GM21515 (cell line): ENCODE data around the gene PRLH.
A peak's percentile ranks its signal among the peaks of the same experiment; 100 is the strongest.

Experiments
- ATAC-seq: cut with Tn5 transposase; IDR thresholded peaks from one replicate; pipeline ENCODE4 v1.9.1; 2021; ENCODE audit not compliant: unreplicated experiment

Gene PRLH, protein sequence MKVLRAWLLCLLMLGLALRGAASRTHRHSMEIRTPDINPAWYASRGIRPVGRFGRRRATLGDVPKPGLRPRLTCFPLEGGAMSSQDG

DNA sequence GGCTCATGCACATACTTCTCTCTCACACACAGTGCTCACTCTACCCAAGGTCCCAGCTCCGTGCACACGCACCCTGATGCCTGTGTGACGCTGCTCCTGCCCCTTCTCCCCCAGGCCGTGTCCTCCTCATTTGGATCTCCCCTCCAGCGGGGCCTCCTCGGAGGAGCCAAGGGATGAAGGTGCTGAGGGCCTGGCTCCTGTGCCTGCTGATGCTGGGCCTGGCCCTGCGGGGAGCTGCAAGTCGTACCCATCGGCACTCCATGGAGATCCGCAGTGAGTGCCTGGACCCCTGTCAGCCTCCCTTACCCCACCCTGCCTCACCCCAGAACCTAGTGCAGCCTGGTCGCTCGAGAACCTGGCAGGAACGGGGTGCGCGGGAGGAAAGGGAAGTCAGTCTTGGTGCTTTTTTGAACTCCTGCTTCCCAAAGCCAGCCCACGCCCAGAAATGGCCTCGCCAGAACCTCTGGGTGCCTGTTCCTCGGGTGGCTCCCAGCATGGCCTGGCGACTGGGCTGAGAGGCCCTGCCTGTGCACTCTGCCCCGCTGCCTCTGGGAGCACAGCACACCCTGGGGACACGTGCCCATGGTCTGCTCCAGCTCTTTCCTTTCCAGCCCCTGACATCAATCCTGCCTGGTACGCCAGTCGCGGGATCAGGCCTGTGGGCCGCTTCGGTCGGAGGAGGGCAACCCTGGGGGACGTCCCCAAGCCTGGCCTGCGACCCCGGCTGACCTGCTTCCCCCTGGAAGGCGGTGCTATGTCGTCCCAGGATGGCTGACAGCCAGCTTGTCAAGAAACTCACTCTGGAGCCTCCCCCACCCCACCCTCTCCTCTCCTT is at the start of gene PRLH:
PRLH (plus strand) TSS at position 174 of the 835 bp plus-strand sequence; CDS start at position 174, 0 bp downstream.
- no peak for ATAC-seq

DNA sequence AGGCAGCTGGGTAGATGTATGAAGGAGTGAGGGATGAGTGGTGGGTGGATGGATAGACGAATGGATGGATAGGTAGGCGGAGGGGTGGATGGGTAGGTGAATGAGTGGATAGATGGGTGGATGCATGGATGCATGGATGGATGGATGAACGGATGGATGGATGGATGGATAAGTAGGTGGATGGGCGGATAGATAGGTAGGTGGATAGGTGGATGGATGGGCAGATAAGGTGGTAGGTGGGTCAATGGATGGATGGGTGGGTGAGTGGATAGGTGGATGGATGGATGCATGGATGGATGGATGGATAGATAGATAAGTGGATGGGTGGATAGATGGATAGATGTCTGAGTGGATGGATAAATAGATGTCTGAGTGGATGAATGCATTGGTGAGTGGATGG is 49.2 kb upstream of the PRLH start:
- ATAC-seq = no peak

DNA sequence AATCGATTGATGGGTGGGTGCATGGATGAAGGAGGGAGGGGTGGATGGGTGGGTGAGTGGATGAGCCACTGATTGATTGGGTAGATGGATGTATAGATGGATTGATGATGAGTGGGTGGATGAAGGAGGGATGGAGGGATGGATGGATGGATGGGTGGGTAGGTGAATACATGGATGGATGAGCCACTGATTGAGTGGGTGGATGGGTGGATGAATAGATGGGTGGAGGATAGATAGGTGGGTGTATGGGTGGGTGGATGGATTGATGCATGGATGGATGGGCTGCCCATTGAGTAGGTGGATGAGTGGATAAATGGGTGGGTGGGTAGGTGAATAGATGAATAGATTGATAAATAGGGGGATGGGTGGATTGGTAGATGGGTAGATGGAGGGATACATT is 48.4 kb upstream of the PRLH start:
- ATAC-seq = no peak

DNA sequence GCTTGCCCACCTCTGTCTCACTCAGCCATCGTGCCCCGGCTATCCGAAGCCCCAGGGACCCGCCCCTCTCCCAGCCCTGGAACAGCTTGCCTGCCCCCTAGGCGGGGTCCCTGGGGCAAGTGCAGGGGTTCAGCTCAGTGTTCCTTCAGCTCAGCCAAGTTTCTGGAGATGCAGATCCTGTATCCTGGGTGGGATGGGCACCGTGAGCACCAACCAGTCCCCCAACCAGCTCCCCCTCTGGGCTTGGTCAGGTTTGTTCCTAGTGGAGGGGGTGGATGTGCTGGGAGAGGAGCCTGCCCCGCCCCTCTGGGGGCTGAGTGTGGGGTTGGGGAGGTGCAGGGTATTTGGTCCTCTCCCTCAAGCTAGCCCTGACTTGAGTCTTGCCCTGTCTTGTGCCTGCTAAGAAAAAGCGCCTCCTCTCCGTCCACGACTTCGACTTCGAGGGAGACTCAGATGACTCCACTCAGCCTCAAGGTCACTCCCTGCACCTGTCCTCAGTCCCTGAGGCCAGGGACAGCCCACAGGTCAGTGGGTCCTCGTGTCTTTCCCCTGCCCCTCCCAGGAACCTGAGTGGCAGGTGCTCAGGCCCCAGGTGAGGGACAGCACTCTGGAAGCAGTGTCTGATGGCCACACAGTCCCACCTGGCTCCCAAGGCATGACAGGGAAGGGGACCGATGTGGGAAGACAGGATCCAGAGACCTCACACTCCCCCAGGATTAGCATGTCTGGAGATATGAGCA is 46.7 kb upstream of the PRLH start:
- no peak for ATAC-seq

DNA sequence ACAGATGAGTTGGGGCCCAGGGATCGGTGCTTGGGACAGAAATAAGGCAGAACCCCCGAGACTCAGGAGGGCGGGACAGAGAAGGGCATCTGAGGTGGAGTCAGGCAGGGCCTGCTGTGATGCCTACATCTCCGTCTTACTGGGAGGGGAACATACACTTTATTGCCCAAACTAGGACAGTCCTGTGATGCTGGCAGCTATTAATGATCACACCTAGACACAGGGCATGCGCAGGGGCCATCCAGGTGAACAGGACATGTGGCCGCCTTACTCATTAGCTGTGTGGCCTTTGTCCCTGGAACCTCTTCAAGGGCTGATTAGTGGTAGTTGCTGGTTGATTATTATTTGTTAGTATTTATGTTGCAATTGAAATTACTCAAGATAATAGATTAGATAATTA is 46.1 kb upstream of the PRLH start:
- no peak for ATAC-seq

DNA sequence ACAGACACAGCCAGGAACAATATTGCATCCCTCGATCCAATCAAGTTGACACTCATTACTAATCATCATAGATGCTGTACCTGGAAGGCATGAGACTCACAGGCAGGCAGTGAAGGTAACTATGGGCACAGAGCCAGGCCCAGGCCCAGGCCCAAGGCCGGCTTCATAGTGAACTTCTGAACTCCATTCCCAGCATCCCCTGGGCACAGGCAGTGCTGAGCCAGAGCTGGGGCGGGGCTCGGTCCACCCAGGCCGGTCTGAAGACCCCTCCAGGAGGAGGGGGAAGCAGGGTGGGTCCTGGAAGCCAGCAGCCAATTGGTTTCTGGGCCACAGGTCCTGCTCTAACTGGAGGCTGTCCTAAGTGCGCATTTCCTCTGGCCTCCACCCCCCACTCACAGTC is 41.7 kb upstream of the PRLH start:
- no peak for ATAC-seq

DNA sequence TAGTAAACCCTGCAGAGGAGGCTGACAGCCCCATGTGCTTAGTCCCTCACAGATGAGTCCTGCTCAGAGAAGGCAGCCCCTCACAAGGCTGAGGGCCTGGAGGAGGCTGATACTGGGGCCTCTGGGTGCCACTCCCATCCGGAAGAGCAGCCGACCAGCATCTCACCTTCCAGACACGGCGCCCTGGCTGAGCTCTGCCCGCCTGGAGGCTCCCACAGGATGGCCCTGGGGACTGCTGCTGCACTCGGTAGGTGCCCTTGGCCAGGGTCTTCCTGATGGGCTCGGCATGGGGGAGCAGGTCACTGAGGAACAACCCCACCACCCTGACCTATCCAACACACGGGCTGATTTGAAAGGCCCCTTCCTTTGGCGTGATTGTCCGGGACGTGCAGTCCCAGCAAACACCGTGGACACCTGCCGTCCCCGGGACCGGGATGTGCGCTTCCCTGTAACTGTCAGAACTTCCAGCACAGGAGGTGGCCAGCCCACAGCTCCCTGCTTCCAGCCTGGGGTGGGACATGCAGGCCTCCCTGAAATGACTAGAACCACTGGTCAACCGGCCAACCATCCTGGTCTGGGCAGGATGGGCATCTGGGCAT is 40.7 kb upstream of the PRLH start:
- ATAC-seq = no peak

DNA sequence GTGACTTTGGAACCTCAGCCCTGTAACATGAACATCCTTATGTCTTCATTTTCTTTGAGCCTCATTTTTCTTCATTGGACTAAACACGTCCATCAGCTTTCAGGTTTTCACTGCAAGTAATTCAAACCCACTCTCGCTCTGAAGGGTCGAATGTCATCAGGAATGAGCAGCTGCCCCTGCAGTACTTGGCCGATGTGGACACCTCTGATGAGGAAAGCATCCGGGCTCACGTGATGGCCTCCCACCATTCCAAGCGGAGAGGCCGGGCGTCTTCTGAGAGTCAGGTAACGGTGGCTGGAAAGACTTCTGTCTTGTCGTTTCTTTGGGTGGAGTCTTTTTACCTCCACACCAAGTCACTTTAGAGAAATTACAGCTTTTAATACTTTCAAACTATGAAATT is 39.1 kb upstream of the PRLH start:
- no peak for ATAC-seq

DNA sequence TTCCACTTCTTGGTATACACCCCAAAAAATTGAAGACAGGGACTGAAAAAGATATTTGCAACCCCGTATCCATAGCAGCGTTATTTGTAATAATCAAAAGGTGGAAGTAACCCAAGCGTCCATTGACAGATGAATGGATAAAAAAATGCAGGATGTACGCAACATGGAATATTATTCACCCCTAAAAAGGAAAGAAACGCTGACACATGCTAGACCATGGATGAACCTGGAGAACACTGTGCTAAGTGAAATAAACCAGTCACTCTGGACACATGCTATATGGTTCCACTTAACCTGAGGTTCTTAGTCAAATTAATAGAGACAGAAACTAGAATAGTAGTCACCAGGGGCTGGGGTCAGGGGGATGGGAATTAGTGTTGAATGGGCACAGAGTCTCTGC is 38.6 kb upstream of the PRLH start:
- no peak for ATAC-seq

DNA sequence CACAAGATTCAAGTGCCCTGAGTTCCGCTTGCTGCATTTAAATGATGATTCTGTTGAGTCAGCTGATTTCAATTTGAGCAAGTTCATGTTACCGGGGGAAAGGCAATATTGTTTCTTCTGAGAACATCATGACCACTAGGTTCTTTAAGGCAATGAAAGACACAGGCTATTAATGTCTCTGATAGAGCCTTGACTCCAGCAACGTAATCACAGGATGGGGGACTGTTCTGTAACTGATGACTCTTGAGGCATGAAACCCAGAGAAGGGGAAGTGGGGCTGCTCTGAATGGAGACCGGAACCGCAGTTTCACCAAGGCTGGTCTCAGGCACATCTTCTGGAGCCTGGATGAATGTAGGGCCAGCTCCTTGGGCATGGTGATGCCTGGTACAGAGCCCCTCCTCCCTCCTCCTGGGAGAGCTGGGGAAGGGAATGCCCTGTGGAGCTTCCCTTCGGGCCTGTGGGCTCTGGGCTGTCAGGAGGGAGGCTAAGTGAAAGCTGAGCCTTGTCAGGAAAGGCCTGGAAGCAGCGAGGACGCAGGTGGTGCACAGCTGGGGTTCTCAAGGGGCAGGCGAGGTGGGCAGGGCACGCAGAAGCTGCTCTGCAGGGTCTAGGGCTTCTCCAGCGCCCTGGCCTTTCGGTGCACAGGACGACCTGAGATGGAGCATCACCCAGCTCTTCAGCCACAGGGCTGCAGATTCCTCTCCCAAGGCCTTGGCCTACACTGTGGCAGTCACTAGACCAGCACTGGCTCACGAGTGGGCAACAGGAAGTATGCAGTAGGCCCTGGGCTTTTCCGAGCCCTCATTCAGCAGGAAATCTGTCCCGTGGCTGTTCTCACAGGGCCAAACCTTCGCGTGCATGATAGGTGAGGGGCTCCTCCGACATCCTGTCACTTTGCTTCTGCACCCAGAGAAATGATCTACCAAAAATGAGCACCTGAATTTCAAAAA is 36.6 kb upstream of the PRLH start:
- peak; percentile 86 for ATAC-seq

DNA sequence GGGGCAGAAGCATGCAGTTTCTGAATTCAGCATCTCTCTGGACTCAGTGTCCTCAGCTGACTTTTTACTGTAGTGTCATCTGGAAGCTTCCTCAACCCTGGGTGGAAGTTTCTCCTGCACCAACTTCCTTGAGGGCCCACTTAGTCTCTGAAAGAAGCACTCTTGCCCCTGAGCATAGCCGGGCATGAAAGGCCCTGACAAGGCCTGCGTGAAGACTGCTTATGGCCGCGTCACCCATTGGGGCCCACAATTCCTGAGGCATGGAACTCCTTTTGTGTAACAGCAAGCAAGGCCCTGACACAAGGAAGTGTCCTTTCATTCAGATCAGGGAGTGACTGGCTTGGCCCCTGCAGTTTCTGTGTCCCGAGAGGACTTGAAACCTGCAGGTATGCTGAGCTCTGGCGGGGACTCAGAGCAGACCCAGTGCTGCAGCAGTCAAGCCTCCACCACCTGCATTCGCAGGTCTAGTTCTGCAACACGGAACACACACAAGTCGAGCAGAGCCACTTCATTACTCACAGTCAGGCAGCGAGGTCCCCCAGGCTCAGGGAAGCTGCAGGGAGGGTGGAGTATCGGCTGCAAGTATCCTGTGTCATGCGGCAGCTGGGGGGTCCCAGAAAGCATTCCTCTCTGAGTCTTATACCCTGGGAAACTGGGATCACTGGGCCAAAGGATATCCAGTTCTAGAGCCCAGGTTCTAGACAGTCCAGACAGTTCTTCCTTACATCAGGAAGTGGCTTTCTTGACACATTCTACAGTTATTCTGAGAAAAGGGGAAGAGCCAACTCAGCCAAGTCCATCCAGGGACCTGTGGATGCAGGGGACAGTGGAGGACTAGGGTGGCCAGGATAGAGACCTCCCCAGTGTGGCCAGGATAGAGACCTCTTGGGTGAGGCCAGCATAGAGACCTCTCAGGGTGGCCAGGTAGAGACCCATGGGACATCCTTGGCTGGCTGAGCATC is 35.6 kb upstream of the PRLH start:
- ATAC-seq = peak; percentile 67

DNA sequence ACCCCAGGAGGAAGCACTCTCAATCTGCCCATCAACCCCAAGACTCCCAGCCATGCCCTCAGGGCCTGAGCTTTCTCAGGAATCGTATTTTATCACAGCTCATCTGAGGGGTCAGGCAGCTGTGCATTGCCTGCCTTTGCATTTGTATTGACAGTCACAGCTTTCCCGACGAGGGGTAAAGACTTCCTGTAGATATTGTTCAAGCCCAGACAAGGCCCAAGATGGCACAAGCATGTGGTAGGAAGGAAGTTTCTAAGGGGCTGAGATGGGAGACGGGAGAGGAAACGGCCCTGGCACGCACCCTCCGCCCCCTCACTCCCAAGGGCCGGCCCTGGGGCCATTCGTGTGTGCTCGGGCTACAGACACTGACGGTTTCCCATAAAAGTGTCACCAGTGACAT is 34.2 kb upstream of the PRLH start:
- ATAC-seq = no peak

DNA sequence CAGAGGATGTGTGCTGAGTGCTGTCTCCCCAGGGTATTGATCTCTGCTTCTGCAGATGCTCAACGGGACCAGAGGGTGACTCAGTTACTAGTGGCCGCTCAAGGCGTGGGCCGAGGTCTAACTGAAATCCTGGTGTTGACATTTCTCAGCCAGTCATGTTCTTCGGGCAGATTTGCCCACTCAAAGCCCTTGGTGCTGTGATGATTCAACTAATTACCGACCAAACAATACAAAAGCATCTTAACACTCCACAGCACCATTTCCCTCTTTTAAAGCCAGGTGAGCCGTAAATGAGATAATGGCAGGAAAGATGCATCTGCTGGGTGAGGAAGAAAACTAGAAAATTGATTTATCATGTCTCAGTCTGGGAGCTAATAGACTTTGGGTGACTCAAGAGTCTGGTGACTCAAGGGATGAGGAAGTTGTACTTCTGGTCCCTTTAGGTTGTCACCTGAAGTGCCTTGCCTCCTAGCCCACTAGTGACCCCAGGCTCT is 32.7 kb upstream of the PRLH start:
- no peak for ATAC-seq

DNA sequence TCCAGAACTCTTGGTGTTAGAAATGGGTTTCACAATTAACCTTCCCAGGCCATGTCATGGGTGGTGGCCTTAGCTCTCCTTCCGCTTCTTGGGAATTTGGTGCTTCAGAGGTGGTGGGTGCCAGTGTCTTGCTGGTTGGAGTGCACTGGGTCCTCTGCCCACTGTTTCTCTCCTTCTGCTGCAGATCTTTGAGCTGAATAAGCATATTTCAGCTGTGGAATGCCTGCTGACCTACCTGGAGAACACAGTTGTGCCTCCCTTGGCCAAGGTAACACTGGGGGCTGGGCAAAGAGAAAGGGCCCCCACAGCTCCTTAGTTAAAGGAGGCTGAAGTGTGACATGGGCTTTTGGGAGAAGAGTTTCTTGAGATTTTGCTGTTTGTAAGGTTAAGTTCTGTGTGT is 32.0 kb upstream of the PRLH start:
- ATAC-seq = no peak

DNA sequence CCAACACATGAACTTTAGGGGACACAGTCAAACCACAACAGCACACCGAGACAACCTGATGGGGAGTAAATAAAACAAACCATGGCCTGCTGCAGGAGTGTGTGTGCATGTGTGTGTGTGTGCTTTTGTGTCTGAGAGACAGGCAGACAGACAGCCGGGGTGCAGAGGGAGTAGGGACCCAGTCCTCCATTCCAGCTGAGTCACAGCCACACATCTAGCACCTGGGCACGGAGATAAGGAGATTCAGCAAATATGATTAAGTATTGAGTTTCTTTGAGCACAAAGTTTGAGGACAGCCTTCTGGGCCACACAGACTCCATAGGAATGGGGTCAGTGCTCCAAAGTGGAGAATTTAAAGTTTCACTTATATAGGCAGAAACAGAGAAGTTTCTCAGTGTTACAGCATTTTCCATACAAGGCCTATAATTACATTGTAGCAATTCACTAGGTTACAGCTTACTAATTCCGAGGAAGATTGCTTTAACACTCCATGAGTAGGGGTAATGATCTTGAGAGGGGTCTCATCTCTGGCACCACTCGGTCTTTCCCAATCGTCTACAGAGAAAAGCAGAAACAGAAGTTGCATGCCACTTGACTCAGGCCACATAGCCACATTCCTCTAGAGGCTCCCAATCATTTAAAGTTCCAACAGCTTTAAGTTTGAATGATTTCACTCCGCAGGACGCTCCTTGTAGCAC is 30.8 kb upstream of the PRLH start:
- ATAC-seq = no peak

DNA sequence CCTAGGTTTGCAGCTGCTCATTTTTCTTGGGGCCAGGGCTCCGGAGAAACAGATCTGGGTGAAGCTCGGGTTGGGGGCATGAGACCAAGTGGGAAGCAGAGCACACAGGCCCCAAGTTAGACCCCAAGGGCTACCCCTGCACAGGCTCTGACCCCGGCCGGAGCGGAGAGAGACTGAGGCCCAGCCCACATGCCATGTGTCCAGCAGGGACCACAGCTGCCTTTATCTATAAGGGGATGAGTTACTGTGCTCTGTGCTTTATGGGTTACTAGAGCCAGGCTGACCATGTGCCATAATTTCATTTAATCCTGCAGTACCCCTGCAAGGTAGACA is 30.3 kb upstream of the PRLH start:
- ATAC-seq = no peak

DNA sequence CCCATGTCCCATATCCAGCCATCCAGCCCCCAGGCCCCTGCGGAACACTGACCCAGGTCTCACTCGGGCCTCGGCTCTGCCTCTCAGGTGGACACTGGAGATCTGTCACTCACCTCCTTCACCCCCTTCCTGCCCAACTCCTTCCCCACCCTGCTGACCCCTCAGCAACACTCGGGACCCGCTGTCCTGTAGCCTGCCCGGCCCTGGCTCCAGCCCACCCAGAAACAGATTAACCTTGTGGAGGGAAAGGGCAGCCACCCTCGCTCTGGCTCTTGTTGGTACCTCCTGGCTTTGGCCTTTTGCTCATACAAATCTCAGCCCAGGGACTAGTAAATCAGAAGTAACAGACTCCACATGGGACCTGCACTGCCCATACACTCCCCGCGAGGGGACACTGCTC is 29.8 kb upstream of the PRLH start:
- no peak for ATAC-seq

DNA sequence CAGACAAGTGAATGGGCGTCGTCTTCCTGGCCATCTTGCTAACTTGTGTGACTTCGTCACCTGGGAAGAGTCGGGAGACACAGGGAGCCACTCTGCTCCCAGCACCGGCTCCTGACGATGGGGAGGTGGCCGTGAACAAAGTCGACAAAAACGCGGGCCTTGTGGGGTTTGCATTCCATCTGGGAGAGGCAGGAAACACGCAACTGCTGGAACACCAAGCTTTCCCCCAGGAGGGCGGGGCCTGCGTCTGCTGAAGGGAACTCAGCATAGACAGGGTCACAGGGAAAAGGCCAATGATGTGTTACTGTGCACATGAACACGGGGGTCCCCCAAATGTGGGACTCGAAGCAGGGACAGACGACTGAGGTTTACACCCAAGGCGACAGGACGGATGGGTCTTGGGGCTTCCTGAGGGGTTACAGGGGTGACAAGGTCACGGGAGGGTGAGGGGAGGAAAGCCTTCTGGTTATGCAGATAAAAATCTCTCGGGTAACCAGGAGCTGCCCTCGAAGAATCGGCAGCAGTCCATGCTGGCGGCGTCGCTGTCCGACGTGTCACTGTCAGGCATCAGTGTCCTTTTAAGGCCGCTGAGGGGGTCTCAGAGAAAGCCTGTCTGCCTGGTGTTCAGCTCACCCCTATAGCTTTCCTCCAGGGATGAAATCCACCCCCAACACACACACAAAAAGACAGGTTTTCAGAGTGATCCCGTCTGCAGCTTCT is 28.2 kb upstream of the PRLH start:
- no peak for ATAC-seq
